ENCODE results near the gene PHF19.
A peak's percentile ranks its signal among the peaks of the same experiment; 100 is the strongest.

Gene PHF19

GRCh38 chr9:120891884-120892747, 15.1 kb upstream of the PHF19 start:
- peak; percentile 46 for DNase-seq

DNA sequence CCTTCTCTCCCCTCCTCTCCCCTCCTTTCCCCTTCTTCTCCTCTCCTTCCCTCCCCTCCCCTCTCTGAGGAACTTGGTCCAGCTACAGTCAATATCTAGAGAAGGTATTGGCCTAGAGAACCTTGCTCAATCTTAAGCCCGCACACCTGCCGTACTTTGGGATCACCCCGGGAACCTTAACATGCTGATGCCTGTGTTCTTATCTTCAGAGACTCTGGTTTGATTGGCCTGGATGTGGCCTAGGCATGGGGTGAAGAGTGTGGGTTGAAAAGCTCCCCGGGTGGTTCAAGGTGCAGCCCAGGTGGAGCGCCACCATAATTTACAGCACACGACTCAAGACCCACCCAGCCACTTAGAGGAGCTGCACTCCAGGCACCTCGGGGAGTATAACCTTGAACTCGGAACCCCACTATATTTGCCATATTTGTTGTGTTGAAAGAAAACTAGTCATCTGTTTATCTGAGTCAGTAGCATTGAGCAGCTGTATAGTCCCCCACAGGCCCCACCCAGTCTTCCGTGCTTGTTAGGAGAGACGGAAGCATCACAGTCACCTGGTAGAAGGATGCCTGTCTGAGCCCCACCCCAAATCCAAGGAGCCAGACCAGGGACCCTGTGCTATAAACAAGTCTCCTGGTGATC, 14.4 kb upstream of the PHF19 start:
- peak; percentile 71 for DNase-seq

- peak; percentile 76 for DNase-seq
Measured at GRCh38 chr9:120890320-120891244, 13.6 kb upstream of the PHF19 start.

- DNase-seq, result peak; percentile 21
Measured at GRCh38 chr9:120889606-120890271, 12.8 kb upstream of the PHF19 start.

GRCh38 chr9:120888626-120889025, 11.6 kb upstream of the PHF19 start:
- DNase-seq, result no peak

DNA sequence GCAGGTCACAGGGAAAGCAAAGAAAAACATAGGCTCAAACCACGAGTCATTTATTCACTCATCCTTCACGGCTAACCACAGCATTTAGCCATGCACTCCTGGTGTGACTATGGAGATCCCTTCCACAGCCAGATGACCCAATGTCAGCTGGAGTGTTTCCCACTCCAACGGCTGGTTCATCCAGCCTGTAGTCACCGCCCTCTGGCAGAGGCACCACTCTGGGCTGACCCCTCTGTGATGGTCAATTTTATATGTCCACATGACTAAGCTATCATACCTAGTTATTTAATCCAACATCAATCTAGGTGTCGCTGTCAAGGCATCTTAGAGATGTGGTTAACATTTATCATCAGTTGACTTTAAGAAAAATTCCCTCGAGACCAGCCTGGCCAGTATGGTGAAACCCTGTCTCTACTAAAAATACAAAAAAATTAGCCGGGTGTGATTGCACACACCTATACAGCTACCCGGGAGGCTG, 9.5 kb upstream of the PHF19 start:
- no peak for DNase-seq

GRCh38 chr9:120885958-120886357, 9.0 kb upstream of the PHF19 start:
- DNase-seq, result no peak

- DNase-seq, result no peak
Measured at GRCh38 chr9:120885457-120885856, 8.5 kb upstream of the PHF19 start.

- DNase-seq, result no peak
Measured at GRCh38 chr9:120883608-120883996, 6.6 kb upstream of the PHF19 start.

DNA sequence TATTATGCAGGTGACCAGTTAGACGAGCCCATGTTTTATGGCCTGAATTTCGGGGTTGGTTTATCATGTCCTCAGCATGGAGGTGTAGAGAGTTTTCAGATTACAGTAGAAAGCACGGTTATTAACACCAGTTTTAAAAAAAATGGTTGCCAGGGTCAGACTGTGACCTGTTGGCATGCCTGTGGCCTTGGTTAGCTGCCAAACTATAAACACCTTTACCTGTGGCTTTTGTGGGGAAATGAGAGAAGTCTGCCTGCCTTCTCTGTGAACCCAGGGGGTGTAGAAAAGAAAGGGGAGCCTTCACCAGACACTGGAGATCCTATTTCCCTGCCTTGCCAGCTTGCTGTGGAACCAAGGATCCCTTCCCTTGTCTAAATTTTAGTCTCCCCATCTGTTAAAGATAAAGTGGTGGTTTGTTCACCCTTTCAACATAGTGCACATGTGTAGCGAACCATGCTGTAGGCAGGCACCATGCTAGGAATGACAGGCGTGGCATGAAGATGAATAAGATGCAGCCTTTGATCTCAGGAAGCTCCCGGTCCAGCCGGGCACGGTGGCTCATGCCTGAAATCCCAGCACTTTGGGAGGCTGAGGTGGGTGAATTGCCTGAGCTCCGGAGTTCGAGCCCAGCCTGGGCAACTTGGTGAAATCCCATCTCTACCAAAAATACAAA, 6.1 kb upstream of the PHF19 start:
- peak; percentile 58 for DNase-seq

- peak; percentile 33 for DNase-seq
Measured at GRCh38 chr9:120879446-120879845, 2.5 kb upstream of the PHF19 start.

GRCh38 chr9:120878188-120879130, 1.5 kb upstream of the PHF19 start:
- DNase-seq, result peak; percentile 32

GRCh38 chr9:120877276-120878034, 467 bp upstream of the PHF19 start:
- peak; percentile 69 for DNase-seq

- DNase-seq, result peak; percentile 89
Measured at GRCh38 chr9:120875954-120876841, 790 bp downstream of the PHF19 start.

GRCh38 chr9:120875643-120875953, 1.4 kb downstream of the PHF19 start:
- no peak for DNase-seq

- peak; percentile 13 for DNase-seq
Measured at GRCh38 chr9:120875195-120875565, 1.8 kb downstream of the PHF19 start.

DNA sequence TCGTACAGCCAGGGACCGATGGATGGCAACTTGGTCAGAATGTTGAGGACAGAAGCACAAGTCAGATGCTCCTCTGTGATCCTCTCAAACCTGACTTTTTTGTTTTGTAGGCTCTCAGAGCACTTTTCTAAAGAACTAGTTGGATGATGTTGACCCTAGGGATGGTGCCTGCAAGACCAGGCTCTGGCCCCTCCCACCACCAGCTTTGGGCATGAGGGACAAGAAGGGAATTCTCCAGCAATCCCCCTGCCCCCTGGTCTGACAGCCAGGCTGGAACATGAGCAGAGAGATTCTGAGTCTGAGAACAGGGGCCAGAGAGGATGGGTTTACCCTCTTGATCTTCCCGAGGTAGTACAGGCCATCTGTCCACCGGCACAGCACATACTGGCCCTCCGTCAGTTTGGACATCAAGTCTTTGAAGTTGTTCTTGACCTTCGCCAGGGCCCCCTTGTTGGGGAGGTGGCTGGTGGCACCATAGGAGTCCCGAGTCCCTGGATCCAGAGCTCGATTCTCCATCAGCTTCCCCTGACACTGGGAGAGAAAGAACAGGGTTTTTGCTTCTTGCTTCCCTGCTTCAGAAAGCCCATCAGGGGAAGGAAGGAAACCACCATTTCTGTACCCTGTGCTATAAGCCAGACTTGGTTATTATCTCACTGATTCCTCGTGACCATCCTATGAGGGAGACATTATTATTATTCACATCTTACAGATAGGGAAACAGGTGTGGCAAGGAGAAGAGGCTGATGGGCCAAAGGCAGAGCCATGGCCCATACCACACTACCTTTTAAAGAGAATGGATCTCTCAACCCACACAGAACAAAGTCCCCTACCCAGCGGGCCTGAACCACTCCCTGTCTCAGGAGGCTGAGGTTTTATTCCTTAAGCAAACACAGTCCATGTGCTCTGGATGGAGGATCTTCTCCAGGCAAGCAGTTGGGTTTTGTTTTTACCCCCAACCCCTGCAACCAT, 2.5 kb downstream of the PHF19 start:
- peak; percentile 12 for DNase-seq

DNA sequence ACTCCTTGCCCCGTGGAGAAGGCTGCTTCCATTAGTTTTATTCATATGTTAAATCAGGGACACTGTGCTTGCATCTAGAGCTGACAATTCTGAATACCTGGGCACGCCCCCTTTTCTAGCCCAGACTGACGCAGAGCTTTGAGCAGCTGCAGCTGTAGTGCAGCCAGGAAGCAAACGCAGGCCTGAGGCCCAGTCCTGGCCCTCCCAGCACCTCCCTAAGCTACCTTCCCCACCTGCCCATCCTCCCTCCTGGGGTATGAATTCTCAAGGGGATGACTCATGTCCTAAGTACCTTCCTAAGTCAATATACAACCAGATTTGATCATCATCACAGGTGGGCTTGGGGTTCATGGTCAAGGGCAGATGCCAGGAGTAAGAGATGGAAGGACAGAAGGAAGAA, 3.5 kb downstream of the PHF19 start:
- peak; percentile 25 for DNase-seq

Data from CD4-positive, alpha-beta T cell treated with Interleukin-17A for 1 hour (primary cell).